Measurements from ENCODE around the gene GPR162. TPM values are rescaled to one million over a fixed set of nuclear protein-coding genes. Genes with fewer than 3 reads are reported as not detected.

Gene GPR162
- total and polyA plus RNA-seq, 7 donors, result 0.50 to 2.8 (median 1.0) TPM

DNA sequence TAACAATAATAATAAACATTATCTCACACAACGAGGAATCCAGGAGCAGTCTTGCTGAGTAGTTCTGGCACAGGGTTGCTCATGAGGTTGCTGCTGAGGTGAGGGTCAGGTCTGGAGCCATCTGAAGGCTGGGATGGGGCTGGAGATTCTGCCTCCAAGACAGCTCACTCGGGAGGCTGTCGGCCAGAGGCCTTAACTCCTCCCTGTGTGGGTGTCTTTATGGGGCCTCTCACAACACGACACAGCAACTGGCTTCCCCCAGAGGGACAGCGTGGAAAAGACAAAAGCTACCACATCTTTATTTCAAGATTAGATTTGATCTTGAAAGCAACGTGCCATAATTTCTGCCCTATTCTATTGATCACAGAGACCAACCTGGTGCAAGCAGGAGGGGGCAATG, 39.5 kb upstream of the GPR162 start:
- no peak for DNase-seq
- intact Hi-C loops (cut with DNase I), result no loop called here
- WGBS, 3 donors, result 65 to 70% (median 70%) methylated on average over 6 of the region's 6 CpGs

DNA sequence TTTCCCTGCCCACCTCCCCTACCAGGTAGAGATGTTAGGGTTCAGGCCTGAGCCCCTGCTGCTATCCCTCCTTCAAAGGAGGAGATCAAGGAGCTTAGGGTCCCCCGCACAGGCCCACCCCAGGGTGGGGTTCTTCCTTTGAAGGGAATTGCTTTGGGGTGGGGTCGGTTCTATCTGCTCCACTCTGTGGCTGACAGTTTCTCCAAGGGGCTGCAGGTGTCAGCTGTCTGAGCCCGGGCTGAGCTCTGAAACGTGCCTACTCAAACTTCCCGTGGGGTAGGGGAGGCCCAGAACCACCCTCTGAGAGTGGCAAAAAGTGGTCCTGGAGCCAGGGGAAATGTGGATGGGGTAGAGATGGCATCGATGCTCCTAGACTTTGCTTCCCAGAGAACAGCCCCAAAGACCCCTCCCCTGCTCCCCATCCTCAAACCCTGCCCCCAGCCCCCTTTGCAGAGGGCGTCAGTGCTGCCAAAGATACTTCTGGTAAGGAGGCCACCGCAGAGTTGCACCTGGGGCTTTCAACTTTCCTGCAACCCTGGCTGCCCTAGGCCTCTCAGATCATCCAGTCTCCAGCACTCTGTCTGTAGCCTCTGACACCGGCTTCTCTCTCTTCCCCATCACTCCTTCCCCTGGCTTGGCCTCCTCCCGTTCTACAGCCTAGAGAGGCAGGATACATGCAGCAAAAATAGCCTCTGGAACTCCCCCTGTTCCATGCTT, 38.6 kb upstream of the GPR162 start:
- Histone ChIP-seq H3K4me3 (no peak overlapping the region), H3K27me3 (ENCODE audit: insufficient read depth in 3 of 3, low read length in 2 of 3) (no peaks in the 10 kb centered on the region), H3K27ac (no peak overlapping the region), H3K4me1 (peaks cover 4% of the 10 kb centered on the region), H3K36me3 (ENCODE audit: insufficient read depth in 1 of 2, low read depth in 1 of 2) (no peaks in the 10 kb centered on the region), H3K9me3 (no peaks in the 10 kb centered on the region)
- ATAC-seq (no peak), DNase-seq (no peak)
- TF ChIP-seq, protein P1, sequence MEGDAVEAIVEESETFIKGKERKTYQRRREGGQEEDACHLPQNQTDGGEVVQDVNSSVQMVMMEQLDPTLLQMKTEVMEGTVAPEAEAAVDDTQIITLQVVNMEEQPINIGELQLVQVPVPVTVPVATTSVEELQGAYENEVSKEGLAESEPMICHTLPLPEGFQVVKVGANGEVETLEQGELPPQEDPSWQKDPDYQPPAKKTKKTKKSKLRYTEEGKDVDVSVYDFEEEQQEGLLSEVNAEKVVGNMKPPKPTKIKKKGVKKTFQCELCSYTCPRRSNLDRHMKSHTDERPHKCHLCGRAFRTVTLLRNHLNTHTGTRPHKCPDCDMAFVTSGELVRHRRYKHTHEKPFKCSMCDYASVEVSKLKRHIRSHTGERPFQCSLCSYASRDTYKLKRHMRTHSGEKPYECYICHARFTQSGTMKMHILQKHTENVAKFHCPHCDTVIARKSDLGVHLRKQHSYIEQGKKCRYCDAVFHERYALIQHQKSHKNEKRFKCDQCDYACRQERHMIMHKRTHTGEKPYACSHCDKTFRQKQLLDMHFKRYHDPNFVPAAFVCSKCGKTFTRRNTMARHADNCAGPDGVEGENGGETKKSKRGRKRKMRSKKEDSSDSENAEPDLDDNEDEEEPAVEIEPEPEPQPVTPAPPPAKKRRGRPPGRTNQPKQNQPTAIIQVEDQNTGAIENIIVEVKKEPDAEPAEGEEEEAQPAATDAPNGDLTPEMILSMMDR (IDR thresholded peaks at IDR 0.05), result no peak
- WGBS, 3 donors, result 66 to 68% (median 68%) methylated on average over 10 of the region's 10 CpGs
- intact Hi-C loops (cut with DNase I), result no loop called here

More for the DNA sequence above, 39.5 kb upstream of the GPR162 start:
- Histone ChIP-seq H3K4me3 (no peak overlapping the region), H3K4me1 (peaks cover 5% of the 10 kb centered on the region), H3K27ac (no peak overlapping the region), H3K27me3 (ENCODE audit: insufficient read depth in 3 of 3, low read length in 2 of 3) (no peaks in the 10 kb centered on the region), H3K36me3 (ENCODE audit: insufficient read depth in 1 of 2, low read depth in 1 of 2) (no peaks in the 10 kb centered on the region), H3K9me3 (no peaks in the 10 kb centered on the region)
- ATAC-seq, result no peak
- TF ChIP-seq, protein P1 (IDR thresholded peaks at IDR 0.05), result no peak

DNA sequence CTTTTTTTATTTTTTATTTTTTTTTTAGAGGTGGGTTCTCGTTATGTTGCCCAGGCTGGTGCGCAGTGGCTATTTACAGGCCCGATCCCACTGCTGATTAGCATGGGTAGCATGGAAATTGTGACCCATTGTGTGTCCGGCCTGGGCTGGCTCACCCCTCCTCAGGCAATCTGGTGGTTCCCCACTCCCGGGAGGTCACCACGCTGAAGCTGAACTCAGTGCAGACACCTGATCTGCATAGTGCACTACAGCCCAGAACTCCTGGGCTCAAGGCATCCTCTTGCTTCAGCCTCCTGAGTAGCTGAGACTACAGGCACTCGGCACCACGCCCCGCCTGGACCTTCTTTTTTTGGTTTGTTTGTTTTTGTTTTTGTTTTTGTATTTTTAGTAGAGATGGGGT, 37.8 kb upstream of the GPR162 start:
- no peak overlapping the region for H3K4me3 ChIP-seq
- no peaks in the 10 kb centered on the region for H3K9me3 ChIP-seq
- H3K27ac ChIP-seq, result no peak overlapping the region
- ATAC-seq, result no peak
- 85 to 88% (median 86%) methylated on average over 9 of the region's 9 CpGs for WGBS, 3 donors
- no peak for DNase-seq
- intact Hi-C loops (cut with DNase I), result no loop called here
- no peaks in the 10 kb centered on the region for H3K4me1 ChIP-seq
- H3K27me3 ChIP-seq (ENCODE audit: insufficient read depth in 3 of 3, low read length in 2 of 3), result no peaks in the 10 kb centered on the region
- TF ChIP-seq, protein P1 (IDR thresholded peaks at IDR 0.05), result no peak
- no peaks in the 10 kb centered on the region for H3K36me3 ChIP-seq (ENCODE audit: insufficient read depth in 1 of 2, low read depth in 1 of 2)

DNA sequence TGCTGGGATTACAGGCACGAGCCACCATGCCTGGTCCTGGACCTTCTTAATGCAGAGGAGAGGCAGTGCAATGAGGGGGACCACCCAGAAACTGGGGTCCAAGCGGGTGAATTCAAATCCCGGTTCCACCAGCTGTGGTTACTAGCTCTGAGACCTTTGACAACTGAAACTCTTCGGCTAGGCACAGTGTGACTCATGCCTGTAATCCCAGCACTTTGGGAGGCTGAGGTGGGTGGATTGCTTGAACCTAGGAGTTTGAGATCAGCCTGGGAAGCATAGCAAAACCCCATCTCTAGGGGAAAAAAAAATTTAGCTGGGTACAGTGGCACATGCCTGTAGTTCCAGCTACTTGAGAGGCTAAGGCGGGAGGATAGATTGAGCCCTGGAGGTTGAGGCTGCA, 37.3 kb upstream of the GPR162 start:
- intact Hi-C loops (cut with DNase I), result no loop called here
- WGBS, 3 donors, result 61 to 74% (median 64%) methylated on average over 5 of the region's 5 CpGs
- H3K9me3 ChIP-seq, result no peaks in the 10 kb centered on the region
- no peaks in the 10 kb centered on the region for H3K27me3 ChIP-seq (ENCODE audit: insufficient read depth in 3 of 3, low read length in 2 of 3)
- TF ChIP-seq, protein P1 (IDR thresholded peaks at IDR 0.05), result no peak
- no peak overlapping the region for H3K27ac ChIP-seq
- no peaks in the 10 kb centered on the region for H3K4me1 ChIP-seq
- H3K4me3 ChIP-seq, result no peak overlapping the region
- ATAC-seq, result no peak
- H3K36me3 ChIP-seq (ENCODE audit: insufficient read depth in 1 of 2, low read depth in 1 of 2), result no peaks in the 10 kb centered on the region
- DNase-seq, result no peak

DNA sequence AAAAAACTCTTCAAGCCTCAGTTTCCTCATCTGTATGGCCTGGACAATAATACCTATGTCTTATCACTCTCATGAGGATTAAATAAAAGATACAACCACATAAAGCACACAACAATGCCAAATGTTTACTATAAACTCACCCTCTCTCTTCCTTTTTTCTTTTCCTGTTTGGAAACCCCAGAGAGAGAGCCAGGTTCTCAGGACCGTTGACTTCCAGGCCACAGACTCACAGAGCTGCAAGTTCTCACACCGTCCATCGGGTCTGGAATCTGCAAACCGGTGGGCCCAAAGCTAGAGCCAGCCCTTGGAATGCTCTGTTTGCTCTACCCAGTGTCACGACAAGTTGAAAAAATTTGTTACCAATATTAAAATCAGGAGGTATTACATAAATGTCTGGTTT, 36.9 kb upstream of the GPR162 start:
- Histone ChIP-seq H3K4me3 (no peak overlapping the region), H3K27ac (no peak overlapping the region), H3K27me3 (ENCODE audit: insufficient read depth in 3 of 3, low read length in 2 of 3) (no peaks in the 10 kb centered on the region), H3K9me3 (no peaks in the 10 kb centered on the region), H3K36me3 (ENCODE audit: insufficient read depth in 1 of 2, low read depth in 1 of 2) (no peaks in the 10 kb centered on the region), H3K4me1 (no peaks in the 10 kb centered on the region)
- intact Hi-C loops (cut with DNase I), result no loop called here
- ATAC-seq (no peak), DNase-seq (no peak)
- whole genome bisulfite sequencing, 3 donors, result 58 to 74% (median 67%) methylated on average over 5 of the region's 5 CpGs
- TF ChIP-seq, protein P1 (IDR thresholded peaks at IDR 0.05), result no peak

Data from psoas muscle (tissue), 8 donors.